HG02852 (cell line): ENCODE measurements around the gene GTF3C5.

Experiments used
- ATAC-seq: cut with Tn5 transposase; IDR thresholded peaks from one replicate; pipeline ENCODE4 v1.9.1; 2021; ENCODE audit warnings: mild to moderate bottlenecking, moderate library complexity; ENCODE audit not compliant: unreplicated experiment

Gene GTF3C5

DNA sequence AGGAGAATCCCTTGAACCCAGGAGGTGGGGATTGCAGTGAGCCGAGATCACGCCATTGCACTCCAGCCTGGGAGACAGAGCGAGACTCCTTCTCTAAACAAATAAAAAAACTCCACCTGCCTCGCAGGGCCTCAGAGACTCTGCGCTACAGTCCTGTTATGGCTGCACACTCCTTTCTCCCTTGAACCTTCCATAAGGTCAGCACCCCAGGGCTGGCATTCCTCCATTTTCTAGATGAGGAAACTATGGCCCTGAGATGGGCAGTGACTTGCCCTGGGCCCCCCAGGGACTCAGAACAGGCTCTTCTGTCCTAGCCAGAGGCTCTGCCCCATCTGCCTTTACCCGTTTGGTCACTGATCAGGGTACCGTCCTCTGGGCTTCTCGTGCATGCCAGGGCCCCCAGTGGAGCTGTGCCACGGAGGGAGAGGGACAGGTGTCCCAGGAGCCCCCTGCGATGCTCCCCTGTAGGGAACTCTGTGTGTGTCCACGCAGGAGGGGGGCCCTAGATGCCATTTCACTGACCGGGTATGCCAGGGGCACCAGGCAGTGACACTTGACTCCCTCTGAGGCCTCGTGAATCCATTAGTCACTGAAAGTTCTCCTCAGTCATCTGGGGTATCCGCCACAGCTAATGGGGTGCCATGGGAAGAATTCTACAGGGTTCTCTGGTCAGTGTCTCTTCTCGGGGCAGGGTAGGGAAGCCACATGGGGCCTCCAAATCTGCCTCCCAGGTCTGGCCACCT is 74.1 kb downstream of the GTF3C5 start:
- no peak for ATAC-seq

DNA sequence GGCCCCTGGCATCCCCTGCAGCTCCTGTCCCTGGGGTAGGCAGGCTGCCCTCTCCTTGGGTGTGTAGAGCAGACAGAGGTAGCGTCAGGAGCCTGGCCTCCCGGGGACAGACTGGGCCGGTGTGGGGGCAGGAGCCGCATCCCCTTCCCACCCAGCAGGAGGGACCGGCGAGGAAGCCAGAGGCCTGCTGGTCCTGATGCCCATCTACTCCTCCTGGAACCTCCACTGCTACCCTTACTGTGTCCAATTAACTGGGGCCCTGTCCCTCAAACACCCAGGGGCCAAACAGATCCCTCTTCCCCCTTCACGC is 74.6 kb downstream of the GTF3C5 start:
- ATAC-seq = no peak

DNA sequence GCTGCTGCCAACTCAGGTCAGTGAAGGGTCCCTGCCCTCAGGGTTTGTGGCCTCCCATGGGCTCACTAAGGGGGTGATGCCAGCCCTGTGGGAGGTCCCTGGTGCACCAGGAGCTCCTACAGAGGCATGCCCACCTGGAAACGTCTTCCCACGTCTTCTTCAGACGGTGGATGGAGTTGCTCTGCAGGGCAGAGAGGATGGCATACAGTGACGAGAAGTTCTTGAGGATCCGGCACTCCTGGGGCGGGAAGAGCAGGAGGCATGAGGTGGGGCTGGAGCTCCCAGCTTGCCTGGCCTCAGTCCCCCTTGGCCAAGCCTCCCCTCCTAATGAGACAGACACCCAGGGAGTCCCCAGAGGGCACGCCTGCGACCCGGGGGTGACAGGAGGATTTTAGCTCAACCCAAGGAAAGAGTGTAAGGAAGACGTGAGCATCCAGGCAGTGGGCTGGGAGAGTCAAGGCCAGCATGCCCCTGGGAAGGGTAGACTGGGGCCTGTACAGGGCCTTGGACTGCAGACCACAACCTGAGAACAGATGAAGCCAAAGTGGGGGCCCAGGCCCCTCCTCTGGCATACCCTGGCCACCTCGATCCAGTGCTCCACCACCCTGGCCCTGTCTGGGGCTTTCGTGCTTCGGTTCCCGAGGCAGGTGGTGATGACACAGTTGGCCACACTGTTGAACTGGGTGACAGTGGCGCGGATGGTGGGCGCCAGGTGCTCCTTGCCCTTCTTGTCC is 75.9 kb downstream of the GTF3C5 start:
- no peak for ATAC-seq

DNA sequence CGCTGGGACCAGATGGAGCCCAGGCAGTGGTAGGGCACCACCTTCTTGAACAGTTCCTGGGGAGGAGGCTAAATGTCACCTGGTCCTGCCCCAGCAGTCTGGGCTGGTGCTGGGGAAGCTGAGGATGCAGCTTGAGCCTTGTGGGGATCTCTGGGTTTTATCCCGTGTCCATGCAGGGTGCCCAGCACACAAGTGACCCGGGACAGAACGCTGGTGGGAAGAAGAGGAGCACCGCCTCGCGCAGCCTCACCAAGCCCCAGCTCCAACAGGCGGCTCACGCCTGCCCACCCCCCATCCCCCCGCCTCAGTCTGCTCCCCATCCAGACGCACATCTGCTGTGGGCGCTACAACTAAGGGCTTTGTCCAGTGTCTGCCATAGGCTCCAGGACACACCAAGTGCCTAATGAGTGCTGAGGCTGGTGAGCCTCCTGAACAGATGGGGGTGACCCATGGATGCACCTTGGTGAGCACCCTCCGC is 76.5 kb downstream of the GTF3C5 start:
- no peak for ATAC-seq
